ENCODE measurements around the gene HENMT1.

- TF ChIP-seq, protein P1, sequence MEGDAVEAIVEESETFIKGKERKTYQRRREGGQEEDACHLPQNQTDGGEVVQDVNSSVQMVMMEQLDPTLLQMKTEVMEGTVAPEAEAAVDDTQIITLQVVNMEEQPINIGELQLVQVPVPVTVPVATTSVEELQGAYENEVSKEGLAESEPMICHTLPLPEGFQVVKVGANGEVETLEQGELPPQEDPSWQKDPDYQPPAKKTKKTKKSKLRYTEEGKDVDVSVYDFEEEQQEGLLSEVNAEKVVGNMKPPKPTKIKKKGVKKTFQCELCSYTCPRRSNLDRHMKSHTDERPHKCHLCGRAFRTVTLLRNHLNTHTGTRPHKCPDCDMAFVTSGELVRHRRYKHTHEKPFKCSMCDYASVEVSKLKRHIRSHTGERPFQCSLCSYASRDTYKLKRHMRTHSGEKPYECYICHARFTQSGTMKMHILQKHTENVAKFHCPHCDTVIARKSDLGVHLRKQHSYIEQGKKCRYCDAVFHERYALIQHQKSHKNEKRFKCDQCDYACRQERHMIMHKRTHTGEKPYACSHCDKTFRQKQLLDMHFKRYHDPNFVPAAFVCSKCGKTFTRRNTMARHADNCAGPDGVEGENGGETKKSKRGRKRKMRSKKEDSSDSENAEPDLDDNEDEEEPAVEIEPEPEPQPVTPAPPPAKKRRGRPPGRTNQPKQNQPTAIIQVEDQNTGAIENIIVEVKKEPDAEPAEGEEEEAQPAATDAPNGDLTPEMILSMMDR (IDR thresholded peaks at IDR 0.05 in 2 of 3, conservative IDR thresholded peaks at IDR 0.05 in 1 of 3; ENCODE audit: borderline replicate concordance in 1 of 3, insufficient read depth in 1 of 3, low read depth in 2 of 3, low read length in 2 of 3): no peak
- no peak for TF ChIP-seq ZNF274 (IDR thresholded peaks at IDR 0.05; ENCODE audit: low read depth, low read length)
- TF ChIP-seq RAD21 (IDR thresholded peaks at IDR 0.05; ENCODE audit: low read depth): no peak
- TF ChIP-seq CBX3 (IDR thresholded peaks at IDR 0.05; ENCODE audit: low read depth): no peak
- TF ChIP-seq CEBPB (IDR thresholded peaks at IDR 0.05; ENCODE audit: low read depth): no peak
- TF ChIP-seq, protein P2, sequence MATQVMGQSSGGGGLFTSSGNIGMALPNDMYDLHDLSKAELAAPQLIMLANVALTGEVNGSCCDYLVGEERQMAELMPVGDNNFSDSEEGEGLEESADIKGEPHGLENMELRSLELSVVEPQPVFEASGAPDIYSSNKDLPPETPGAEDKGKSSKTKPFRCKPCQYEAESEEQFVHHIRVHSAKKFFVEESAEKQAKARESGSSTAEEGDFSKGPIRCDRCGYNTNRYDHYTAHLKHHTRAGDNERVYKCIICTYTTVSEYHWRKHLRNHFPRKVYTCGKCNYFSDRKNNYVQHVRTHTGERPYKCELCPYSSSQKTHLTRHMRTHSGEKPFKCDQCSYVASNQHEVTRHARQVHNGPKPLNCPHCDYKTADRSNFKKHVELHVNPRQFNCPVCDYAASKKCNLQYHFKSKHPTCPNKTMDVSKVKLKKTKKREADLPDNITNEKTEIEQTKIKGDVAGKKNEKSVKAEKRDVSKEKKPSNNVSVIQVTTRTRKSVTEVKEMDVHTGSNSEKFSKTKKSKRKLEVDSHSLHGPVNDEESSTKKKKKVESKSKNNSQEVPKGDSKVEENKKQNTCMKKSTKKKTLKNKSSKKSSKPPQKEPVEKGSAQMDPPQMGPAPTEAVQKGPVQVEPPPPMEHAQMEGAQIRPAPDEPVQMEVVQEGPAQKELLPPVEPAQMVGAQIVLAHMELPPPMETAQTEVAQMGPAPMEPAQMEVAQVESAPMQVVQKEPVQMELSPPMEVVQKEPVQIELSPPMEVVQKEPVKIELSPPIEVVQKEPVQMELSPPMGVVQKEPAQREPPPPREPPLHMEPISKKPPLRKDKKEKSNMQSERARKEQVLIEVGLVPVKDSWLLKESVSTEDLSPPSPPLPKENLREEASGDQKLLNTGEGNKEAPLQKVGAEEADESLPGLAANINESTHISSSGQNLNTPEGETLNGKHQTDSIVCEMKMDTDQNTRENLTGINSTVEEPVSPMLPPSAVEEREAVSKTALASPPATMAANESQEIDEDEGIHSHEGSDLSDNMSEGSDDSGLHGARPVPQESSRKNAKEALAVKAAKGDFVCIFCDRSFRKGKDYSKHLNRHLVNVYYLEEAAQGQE (IDR thresholded peaks at IDR 0.05; ENCODE audit: low read depth): no peak
- TF ChIP-seq POLR2A (IDR thresholded peaks at IDR 0.05; ENCODE audit: borderline replicate concordance, extremely low read depth, insufficient read depth, insufficient read length): no peak
- no peak for TF ChIP-seq POLR2AphosphoS5 (IDR thresholded peaks at IDR 0.05; ENCODE audit: low read depth, low read length)
- no peak for TF ChIP-seq SIN3A (IDR thresholded peaks at IDR 0.05; ENCODE audit: low read depth)
Observed at GRCh38 chr1:108661030-108661609, at the start of gene HENMT1.
